Lower leg skin (tissue), 4 donors: Measurements from ENCODE around the gene ATP23. TPM values are rescaled to one million over a fixed set of nuclear protein-coding genes. Genes with fewer than 3 reads are reported as not detected.

Experiments
- DNase-seq, 2 donors: peaks; one replicate each; pipeline ENCODE4 v3.0.0-alpha.2; 2019; ENCODE audit warnings: low spot score in 2 of 2
- H3K4me3 ChIP-seq: fragments of 200-600 bp; sonication (generic); 2 replicates; pipeline ENCODE4 v1.5.1; 2017; ENCODE audit warnings: mild to moderate bottlenecking, low read depth; ENCODE audit not compliant: poor library complexity, severe bottlenecking
- CTCF ChIP-seq, 3 donors: fragments of 450-650 bp; IDR thresholded peaks; one replicate each; pipeline ENCODE4 v1.5.1; 2016; ENCODE audit warnings: antibody characterized with exemption in 3 of 3, mild to moderate bottlenecking in 3 of 3, moderate library complexity in 2 of 3
- POLR2A ChIP-seq, 2 donors: fragments of 450-650 bp; IDR thresholded peaks; one replicate each; pipeline ENCODE4 v1.6.1; 2016 to 2017; ENCODE audit warnings: antibody characterized with exemption in 2 of 2, mild to moderate bottlenecking in 1 of 2, moderate library complexity in 1 of 2
- WGBS, 2 donors: methylation state at CpG; one replicate each; pipeline ENCODE4 v1.1.5; 2018; 5-methylcytosine and 5-hydroxymethylcytosine counted together
- intact Hi-C: fragments of 100-400 bp; cut with DNase I; formaldehyde crosslinking; loops from one replicate; pipeline ENCODE4 v1.15.0; 2023; ENCODE audit warnings: low total_unique reads
- total RNA-seq, 4 donors: library from RNA; depleted of rRNA; stranded (reverse); fragments of >200 nt; gene quantifications; one replicate each; pipeline ENCODE4 v1.1.0, GENCODE V29; 2016

ATP23 gene
- total RNA-seq, 4 donors from 2014 or later = 3.0 to 14.3 (median 10.8) TPM

DNA sequence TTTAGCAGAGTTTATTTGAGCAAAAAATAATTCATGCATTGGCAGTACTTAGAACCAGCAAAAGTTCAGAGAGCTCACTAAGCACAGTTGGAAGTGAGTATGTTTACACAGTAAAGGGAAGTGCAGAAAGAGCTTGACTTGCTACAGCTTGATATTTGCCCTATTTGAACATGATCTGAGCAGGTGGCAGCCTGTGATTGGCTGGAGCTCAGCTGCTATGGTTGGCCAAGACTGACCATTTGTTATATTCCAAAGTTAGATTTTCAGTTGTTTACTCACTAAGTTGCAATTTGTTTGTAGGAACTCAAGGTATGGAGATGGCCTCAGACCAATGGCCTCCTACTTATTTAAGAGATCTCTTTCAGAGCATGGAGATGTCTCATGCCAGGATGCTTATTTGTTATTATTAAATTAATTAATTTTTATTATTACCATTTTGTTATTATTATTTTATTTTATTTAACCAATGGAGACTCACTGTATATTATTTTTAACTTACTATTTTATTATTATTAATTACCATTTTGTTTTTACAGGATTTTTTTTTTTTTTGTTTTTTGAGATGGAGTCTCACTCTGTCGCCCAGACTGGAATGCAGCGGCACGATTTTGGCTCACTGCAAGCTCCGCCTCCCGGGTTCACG lies 49.0 kb downstream of the ATP23 start:
- WGBS, 2 donors = 93 to 98% methylated on average over 6 of the region's 6 CpGs
- H3K4me3 ChIP-seq = no peak overlapping the region
- DNase-seq = no peak
- intact Hi-C loops = no loop called here
- no peak for TF ChIP-seq CTCF (IDR thresholded peaks at IDR 0.05)
- no peak for TF ChIP-seq POLR2A (IDR thresholded peaks at IDR 0.05)

- DNase-seq = no peak
- no peak overlapping the region for H3K4me3 ChIP-seq
- 57 to 59% methylated on average over 2 of the region's 2 CpGs for WGBS, 2 donors
- intact Hi-C loops = no loop called here
- TF ChIP-seq POLR2A (IDR thresholded peaks at IDR 0.05) (no peak), CTCF (IDR thresholded peaks at IDR 0.05) (no peak)
These were observed 50.6 kb downstream of the ATP23 start for GRCh38 chr12:57992001-57992400.

GRCh38 chr12:57993030-57993429 lies 51.7 kb downstream of the ATP23 start:
- DNase-seq = no peak
- WGBS, 2 donors = 26 to 42% methylated on average over 1 of the region's 1 CpG
- intact Hi-C loops = no loop called here
- TF ChIP-seq POLR2A (IDR thresholded peaks at IDR 0.05) (no peak), CTCF (IDR thresholded peaks at IDR 0.05) (no peak)
- no peak overlapping the region for H3K4me3 ChIP-seq

DNA sequence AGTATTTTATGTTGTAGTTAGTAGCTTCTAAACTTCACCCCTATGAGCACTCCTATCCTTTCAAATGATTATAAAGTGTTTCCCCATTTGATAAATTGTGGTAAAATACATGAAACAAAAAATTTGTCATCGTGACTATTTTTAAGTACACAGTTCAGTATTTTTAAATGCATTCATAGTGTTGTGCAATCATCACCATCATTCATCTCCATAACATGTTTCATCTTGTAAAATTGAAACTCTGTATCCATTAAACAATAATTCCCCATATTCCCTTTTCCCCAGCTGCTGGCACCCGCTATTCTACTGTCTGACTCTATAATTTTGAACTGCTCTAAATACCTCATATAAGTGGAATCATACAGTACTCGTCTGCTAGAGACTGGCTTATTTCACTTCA lies 52.5 kb downstream of the ATP23 start:
- DNase-seq = no peak
- 34 to 43% methylated on average over 3 of the region's 3 CpGs for WGBS, 2 donors

DNA sequence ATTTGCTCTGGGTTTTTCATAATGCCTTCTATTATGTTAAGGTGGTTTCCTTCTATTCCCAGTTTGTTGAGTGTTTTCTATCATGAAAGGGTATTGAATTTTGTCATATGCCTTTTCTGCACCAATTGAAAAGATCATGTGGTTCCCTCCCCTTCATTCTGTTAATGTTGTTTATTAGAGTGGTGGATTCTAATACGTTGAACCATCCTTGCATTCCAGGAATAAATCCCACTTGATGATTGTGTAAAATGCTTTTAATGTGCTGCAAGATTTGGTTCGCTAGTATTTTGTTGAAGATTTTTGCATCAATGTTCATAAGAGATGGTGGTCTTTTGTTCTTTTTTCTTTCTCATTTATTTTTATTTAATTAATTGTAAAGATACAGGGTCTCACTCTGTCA lies 55.2 kb downstream of the ATP23 start:
- no peak overlapping the region for H3K4me3 ChIP-seq
- DNase-seq = no peak
- no peak for TF ChIP-seq POLR2A (IDR thresholded peaks at IDR 0.05)
- no peak for TF ChIP-seq CTCF (IDR thresholded peaks at IDR 0.05)
- 93 to 94% methylated on average over 2 of the region's 2 CpGs for whole genome bisulfite sequencing, 2 donors
- intact Hi-C loops = no loop called here

More for the DNA sequence above, 52.5 kb downstream of the ATP23 start:
- TF ChIP-seq CTCF (IDR thresholded peaks at IDR 0.05) (no peak), POLR2A (IDR thresholded peaks at IDR 0.05) (no peak)
- intact Hi-C loops = no loop called here
- H3K4me3 ChIP-seq = no peak overlapping the region

DNA sequence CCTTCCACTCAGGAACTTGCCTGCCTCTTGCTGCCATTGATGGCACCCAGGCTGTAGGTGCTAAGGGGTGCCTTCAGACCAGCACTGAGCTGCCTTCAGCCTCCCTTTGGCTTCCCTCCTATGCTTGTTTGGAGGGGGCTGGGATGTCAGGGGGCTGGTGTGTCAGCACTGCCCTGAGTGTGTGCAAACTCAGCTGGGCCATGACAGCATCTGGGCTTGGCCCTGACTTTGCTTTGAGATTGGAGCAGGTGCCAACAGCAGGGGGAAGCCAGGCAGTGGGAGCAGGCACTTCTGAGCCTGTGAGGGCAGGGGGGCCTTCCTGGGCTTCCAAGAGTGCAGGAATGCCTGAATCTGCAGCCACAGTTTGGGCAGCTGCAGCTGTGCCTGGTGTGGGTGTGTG lies 56.9 kb downstream of the ATP23 start:
- intact Hi-C loops = no loop called here
- no peak for DNase-seq
- H3K4me3 ChIP-seq = no peak overlapping the region
- TF ChIP-seq CTCF (IDR thresholded peaks at IDR 0.05) (no peak), POLR2A (IDR thresholded peaks at IDR 0.05) (no peak)
